22Rv1 (cell line): ENCODE results near the gene EFCC1.

Experiments
- CTCF ChIP-seq: fragments of 450-650 bp; IDR thresholded peaks from 2 replicates; pipeline ENCODE4 v1.5.1; 2017; ENCODE audit warnings: mild to moderate bottlenecking
- ZFX ChIP-seq: fragments of 450-650 bp; IDR thresholded peaks from 2 replicates; pipeline ENCODE4 v1.6.1; 2017; ENCODE audit warnings: antibody characterized with exemption, borderline replicate concordance

DNA sequence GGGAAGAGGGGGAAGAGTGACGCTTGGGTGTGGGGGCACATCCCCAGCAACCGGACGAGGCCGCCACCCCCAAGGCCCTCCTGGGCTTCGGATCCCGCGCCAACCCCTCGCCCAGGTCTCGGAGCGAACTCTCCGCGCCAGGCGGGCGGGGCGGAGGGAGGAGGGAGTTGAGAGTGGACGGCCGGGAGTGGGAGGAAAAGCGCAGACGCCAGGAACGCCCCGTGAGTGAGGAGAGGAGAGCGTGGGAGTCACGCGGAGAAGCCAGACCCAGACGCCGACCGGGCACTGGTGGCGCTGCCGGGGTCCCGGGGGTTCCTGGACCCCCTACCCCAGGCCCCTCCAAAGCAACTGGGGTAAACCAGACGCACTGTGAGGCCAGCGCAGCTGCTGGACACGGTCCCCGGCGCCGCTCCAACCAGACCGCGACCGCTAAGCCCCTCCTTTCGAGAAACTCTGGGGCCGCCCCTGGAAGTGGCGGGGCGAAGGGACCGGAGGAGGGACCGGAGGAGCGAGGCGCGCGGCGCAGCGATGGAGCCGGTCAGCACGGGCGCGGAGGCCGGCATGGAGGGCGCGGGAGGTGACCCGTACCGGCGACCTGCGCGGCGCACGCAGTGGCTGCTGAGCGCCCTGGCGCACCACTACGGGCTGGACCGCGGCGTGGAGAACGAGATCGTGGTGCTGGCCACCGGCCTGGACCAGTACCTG is at the start of gene EFCC1:
- TF ChIP-seq CTCF (no peak), ZFX (no peak)
